ENCODE measurements around the gene TIFAB.

The TIFAB gene

GRCh38 chr5:135398855-135399793 is 53.0 kb downstream of the TIFAB start, which contains the start of gene MACROH2A1:
Gene MACROH2A1, minus strand, starts transcription at chr5:135399231. Its CDS starts 10,138 bp downstream, at chr5:135389093.
- H3K36me3 ChIP-seq (ENCODE audit: control insufficient read depth in 2 of 2, insufficient read depth in 2 of 2, low read length in 2 of 2): no peaks in the 10 kb centered on the region
- H3K4me1 ChIP-seq (ENCODE audit: control insufficient read depth in 2 of 2, insufficient read depth in 2 of 2, low read length in 2 of 2): peaks cover 18 to 24% of the 10 kb centered on the region in 2 donors

GRCh38 chr5:135398160-135398854 is 53.8 kb downstream of the TIFAB start:
- H3K4me3 ChIP-seq (ENCODE audit: low read length in 2 of 2): peak overlapping the region; percentile 68 to 83
- H3K4me1 ChIP-seq (ENCODE audit: control insufficient read depth in 2 of 2, insufficient read depth in 2 of 2, low read length in 2 of 2): peaks cover 22 to 24% of the 10 kb centered on the region in 2 donors
- peak overlapping the region; percentile 88 for H3K9ac ChIP-seq (ENCODE audit: low read depth in 1 of 2, low read length in 2 of 2)
- peaks cover 0 to 2% of the 10 kb centered on the region in 2 donors for H3K36me3 ChIP-seq (ENCODE audit: control insufficient read depth in 2 of 2, insufficient read depth in 2 of 2, low read length in 2 of 2)
- H3K27me3 ChIP-seq (ENCODE audit: control insufficient read depth in 2 of 2, insufficient read depth in 2 of 2, low read length in 2 of 2): no peaks in the 10 kb centered on the region
- peak overlapping the region; percentile 84 to 90 for H3K27ac ChIP-seq (ENCODE audit: low read depth in 2 of 2, low read length in 2 of 2)
- no peaks in the 10 kb centered on the region for H3K9me3 ChIP-seq (ENCODE audit: control insufficient read depth in 2 of 2, low read length in 2 of 2)

More at GRCh38 chr5:135398855-135399793, 53.0 kb downstream of the TIFAB start, which contains the start of gene MACROH2A1:
- peak within 1 kb of the TSS; percentile 88 for H3K9ac ChIP-seq (ENCODE audit: low read depth in 1 of 2, low read length in 2 of 2)
- H3K4me3 ChIP-seq (ENCODE audit: low read length in 2 of 2): peak within 1 kb of the TSS; percentile 68 to 83
- no peaks in the 10 kb centered on the region for H3K9me3 ChIP-seq (ENCODE audit: control insufficient read depth in 2 of 2, low read length in 2 of 2)
- peak within 1 kb of the TSS; percentile 84 to 90 for H3K27ac ChIP-seq (ENCODE audit: low read depth in 2 of 2, low read length in 2 of 2)
- no peaks in the 10 kb centered on the region for H3K27me3 ChIP-seq (ENCODE audit: control insufficient read depth in 2 of 2, insufficient read depth in 2 of 2, low read length in 2 of 2)
